Measurements from ENCODE around the gene PNPLA2. TPM values are rescaled to one million over a fixed set of nuclear protein-coding genes. Genes with fewer than 3 reads are reported as not detected.
A peak's percentile ranks its signal among the peaks of the same experiment; 100 is the strongest.

Gene PNPLA2
- total RNA-seq, 5 donors from 2014 or later (not counting 1 experiment from before 2014, with no cell fraction given), result 172 to 212 (median 206) TPM

- H3K9me3 Mint-ChIP-seq, result no peaks in the 10 kb centered on the region
- POLR2A ChIA-PET, result interaction anchor here in 1 of 2 donors (0.6 to 0.7 kb wide), 3 partner anchors 16 to 146 kb away, joined by 3 to 4 read pairs (median 4); no protein-coding TSS in a partner anchor
- CTCF ChIA-PET, result no interaction called here
- no peaks in the 10 kb centered on the region for H3K9me3 ChIP-seq
- peak within 1 kb of the TSS; percentile 60 to 61 for H3K4me3 ChIP-seq (ENCODE audit: control insufficient read depth in 1 of 2, extremely low read depth in 1 of 2, low read length in 1 of 2)
- peak; percentile 80 to 96 (median 91) for DNase-seq
- H3K4me1 ChIP-seq (ENCODE audit: control insufficient read depth in 1 of 2, extremely low read depth in 1 of 2, insufficient read depth in 2 of 2, low read length in 2 of 2), result peaks cover 2 to 44% of the 10 kb centered on the region in 2 experiments
- H3K27ac Mint-ChIP-seq, result peak within 1 kb of the TSS; percentile 57 to 66
- H3K27ac ChIP-seq (ENCODE audit: low read length), result no peak within 1 kb of the TSS
- H3K36me3 Mint-ChIP-seq, result no peaks in the 10 kb centered on the region
- peak; percentile 89 to 93 (median 90) for ATAC-seq (replicated peaks in 1 of 4)
- peak within 1 kb of the TSS; percentile 76 to 80 (median 79) for H3K4me3 Mint-ChIP-seq
- peaks cover 0 to 13% of the 10 kb centered on the region in 2 donors for H3K36me3 ChIP-seq (ENCODE audit: control insufficient read depth in 2 of 2, extremely low read depth in 1 of 2, insufficient read depth in 1 of 2, low read length in 1 of 2)
- peaks cover 0 to 3% of the 10 kb centered on the region in 2 experiments for H3K27me3 ChIP-seq (replicated peaks in 1 of 2; ENCODE audit: control insufficient read depth in 2 of 2, extremely low read depth in 1 of 2, insufficient read depth in 2 of 2, low read length in 1 of 2)
- no peaks in the 10 kb centered on the region for H3K27me3 Mint-ChIP-seq
- peaks cover 16 to 28% (median 27%) of the 10 kb centered on the region in 3 donors for H3K4me1 Mint-ChIP-seq
- WGBS (ENCODE audit: insufficient coverage), result under 1% methylated on average over 101 of the region's 110 CpGs
Measured at GRCh38 chr11:777288-778255, 41.1 kb upstream of the PNPLA2 start, which contains the start of gene GATD1. GATD1 (minus strand) TSS chr11:777487; CDS start chr11:777462, 25 bp downstream.

GRCh38 chr11:778976-779954 is 39.4 kb upstream of the PNPLA2 start:
- Histone ChIP-seq H3K4me1 (ENCODE audit: control insufficient read depth in 1 of 2, extremely low read depth in 1 of 2, insufficient read depth in 2 of 2, low read length in 2 of 2) (peaks cover 2 to 44% of the 10 kb centered on the region in 2 experiments), H3K27ac (ENCODE audit: low read length) (no peak overlapping the region), H3K4me3 (ENCODE audit: control insufficient read depth in 1 of 2, extremely low read depth in 1 of 2, low read length in 1 of 2) (no peak overlapping the region), H3K36me3 (ENCODE audit: control insufficient read depth in 2 of 2, extremely low read depth in 1 of 2, insufficient read depth in 1 of 2, low read length in 1 of 2) (peaks cover 0 to 7% of the 10 kb centered on the region in 2 donors), H3K27me3 (replicated peaks in 1 of 2; ENCODE audit: control insufficient read depth in 2 of 2, extremely low read depth in 1 of 2, insufficient read depth in 2 of 2, low read length in 1 of 2) (peaks cover 0 to 3% of the 10 kb centered on the region in 2 experiments), H3K9me3 (no peaks in the 10 kb centered on the region)
- ATAC-seq (replicated peaks in 1 of 4) (no peak), DNase-seq (no peak)
- POLR2A ChIA-PET, result no interaction called here
- Mint-ChIP-seq H3K27ac (no peak overlapping the region), H3K9me3 (no peaks in the 10 kb centered on the region), H3K36me3 (no peaks in the 10 kb centered on the region), H3K4me1 (peaks cover 15 to 32% (median 27%) of the 10 kb centered on the region in 3 donors), H3K4me3 (peak overlapping the region; percentile 42 to 50 (median 50)), H3K27me3 (no peaks in the 10 kb centered on the region)
- WGBS (ENCODE audit: insufficient coverage), result 98% methylated on average over 13 of the region's 23 CpGs
- CTCF ChIA-PET, result interaction anchor here in 1 of 2 donors (0.6 kb wide), 1 partner anchor 18 kb away, joined by 3 read pairs; the partner anchor contains the start of gene SLC25A22

DNA sequence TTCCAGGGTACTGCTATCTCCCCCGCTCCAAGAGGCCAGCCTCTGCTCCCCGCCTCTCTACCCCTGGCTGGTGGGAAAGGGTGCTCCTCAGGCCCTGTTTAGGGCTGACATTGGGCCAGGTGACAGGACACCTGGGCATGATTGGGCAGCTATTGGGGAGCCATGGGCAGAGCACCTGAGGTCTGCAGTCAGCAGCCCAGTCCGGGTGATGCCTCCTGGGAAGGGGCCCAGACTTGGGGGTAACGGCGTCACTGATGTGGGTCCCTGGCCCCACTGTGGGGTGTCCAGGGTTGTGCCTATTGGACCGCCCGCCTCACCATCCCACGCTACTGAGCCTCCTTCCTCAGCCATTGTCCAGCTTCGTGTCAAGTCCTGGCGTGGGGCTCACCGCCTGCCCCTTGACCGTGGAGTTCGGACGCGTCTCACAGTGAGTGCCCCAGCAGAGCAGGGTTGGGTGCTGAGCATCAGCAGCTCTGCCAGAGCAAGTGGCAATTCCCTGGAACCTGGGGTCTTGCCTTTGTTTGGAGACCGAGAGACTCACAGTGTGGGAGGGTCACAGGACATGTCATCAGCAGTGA is 38.7 kb upstream of the PNPLA2 start:
- Mint-ChIP-seq H3K4me1 (peaks cover 11 to 27% (median 25%) of the 10 kb centered on the region in 3 donors), H3K27me3 (no peaks in the 10 kb centered on the region), H3K9me3 (no peaks in the 10 kb centered on the region), H3K4me3 (peak overlapping the region in 1 of 3 donors; percentile 34), H3K36me3 (no peaks in the 10 kb centered on the region), H3K27ac (no peak overlapping the region)
- Histone ChIP-seq H3K27me3 (replicated peaks in 1 of 2; ENCODE audit: control insufficient read depth in 2 of 2, extremely low read depth in 1 of 2, insufficient read depth in 2 of 2, low read length in 1 of 2) (peaks cover 0 to 3% of the 10 kb centered on the region in 2 experiments), H3K4me1 (ENCODE audit: control insufficient read depth in 1 of 2, extremely low read depth in 1 of 2, insufficient read depth in 2 of 2, low read length in 2 of 2) (peaks cover 2 to 43% of the 10 kb centered on the region in 2 experiments), H3K36me3 (ENCODE audit: control insufficient read depth in 2 of 2, extremely low read depth in 1 of 2, insufficient read depth in 1 of 2, low read length in 1 of 2) (peaks cover 0 to 7% of the 10 kb centered on the region in 2 donors), H3K9me3 (no peaks in the 10 kb centered on the region), H3K27ac (ENCODE audit: low read length) (no peak overlapping the region), H3K4me3 (ENCODE audit: control insufficient read depth in 1 of 2, extremely low read depth in 1 of 2, low read length in 1 of 2) (no peak overlapping the region)
- ChIA-PET POLR2A (no interaction called here), CTCF (no interaction called here)
- 95% methylated on average over 16 of the region's 16 CpGs for WGBS (ENCODE audit: insufficient coverage)
- ATAC-seq (replicated peaks in 1 of 4), result no peak
- no peak for DNase-seq

- no peaks in the 10 kb centered on the region for H3K36me3 Mint-ChIP-seq
- Histone ChIP-seq H3K36me3 (ENCODE audit: control insufficient read depth in 2 of 2, extremely low read depth in 1 of 2, insufficient read depth in 1 of 2, low read length in 1 of 2) (peaks cover 0 to 7% of the 10 kb centered on the region in 2 donors), H3K9me3 (no peaks in the 10 kb centered on the region), H3K27ac (ENCODE audit: low read length) (no peak overlapping the region), H3K27me3 (replicated peaks in 1 of 2; ENCODE audit: control insufficient read depth in 2 of 2, extremely low read depth in 1 of 2, insufficient read depth in 2 of 2, low read length in 1 of 2) (peaks cover 0 to 3% of the 10 kb centered on the region in 2 experiments), H3K4me3 (ENCODE audit: control insufficient read depth in 1 of 2, extremely low read depth in 1 of 2, low read length in 1 of 2) (no peak overlapping the region), H3K4me1 (ENCODE audit: control insufficient read depth in 1 of 2, extremely low read depth in 1 of 2, insufficient read depth in 2 of 2, low read length in 2 of 2) (peaks cover 2 to 24% of the 10 kb centered on the region in 2 experiments)
- CTCF ChIA-PET, result no interaction called here
- H3K27ac Mint-ChIP-seq, result no peak overlapping the region
- POLR2A ChIA-PET, result no interaction called here
- peaks cover 0 to 15% (median 14%) of the 10 kb centered on the region in 3 donors for H3K4me1 Mint-ChIP-seq
- ATAC-seq (replicated peaks in 1 of 4) (no peak), DNase-seq (no peak)
- no peaks in the 10 kb centered on the region for H3K27me3 Mint-ChIP-seq
- 91% methylated on average over 22 of the region's 36 CpGs for WGBS (ENCODE audit: insufficient coverage)
- H3K4me3 Mint-ChIP-seq, result no peak overlapping the region
- no peaks in the 10 kb centered on the region for H3K9me3 Mint-ChIP-seq
Measured at GRCh38 chr11:782264-783174, 36.2 kb upstream of the PNPLA2 start.

GRCh38 chr11:783581-784015 is 35.1 kb upstream of the PNPLA2 start:
- Histone ChIP-seq H3K27me3 (replicated peaks in 1 of 2; ENCODE audit: control insufficient read depth in 2 of 2, extremely low read depth in 1 of 2, insufficient read depth in 2 of 2, low read length in 1 of 2) (peaks cover 0 to 7% of the 10 kb centered on the region in 2 experiments), H3K4me1 (ENCODE audit: control insufficient read depth in 1 of 2, extremely low read depth in 1 of 2, insufficient read depth in 2 of 2, low read length in 2 of 2) (peaks cover 2 to 26% of the 10 kb centered on the region in 2 experiments), H3K27ac (ENCODE audit: low read length) (no peak overlapping the region), H3K36me3 (ENCODE audit: control insufficient read depth in 2 of 2, extremely low read depth in 1 of 2, insufficient read depth in 1 of 2, low read length in 1 of 2) (peaks cover 0 to 7% of the 10 kb centered on the region in 2 donors), H3K9me3 (no peaks in the 10 kb centered on the region), H3K4me3 (ENCODE audit: control insufficient read depth in 1 of 2, extremely low read depth in 1 of 2, low read length in 1 of 2) (no peak overlapping the region)
- Mint-ChIP-seq H3K27ac (no peak overlapping the region), H3K4me3 (no peak overlapping the region), H3K36me3 (no peaks in the 10 kb centered on the region), H3K9me3 (no peaks in the 10 kb centered on the region), H3K27me3 (no peaks in the 10 kb centered on the region), H3K4me1 (peaks cover 0 to 16% (median 14%) of the 10 kb centered on the region in 3 donors)
- DNase-seq (peak in 3 of 35 experiments; percentile 23 to 36 (median 29)), ATAC-seq (replicated peaks in 1 of 4) (peak in 1 of 4 experiments; percentile 45)
- ChIA-PET POLR2A (no interaction called here), CTCF (no interaction called here)
- whole genome bisulfite sequencing (ENCODE audit: insufficient coverage), result 71% methylated on average over 16 of the region's 24 CpGs
